ENCODE measurements around the gene KLHL22.
"Not testable (repeated sequence)": the region's sequence is repeated elsewhere in the genome, so short reads cannot be mapped to it uniquely, and the experiment has no call there.

DNA sequence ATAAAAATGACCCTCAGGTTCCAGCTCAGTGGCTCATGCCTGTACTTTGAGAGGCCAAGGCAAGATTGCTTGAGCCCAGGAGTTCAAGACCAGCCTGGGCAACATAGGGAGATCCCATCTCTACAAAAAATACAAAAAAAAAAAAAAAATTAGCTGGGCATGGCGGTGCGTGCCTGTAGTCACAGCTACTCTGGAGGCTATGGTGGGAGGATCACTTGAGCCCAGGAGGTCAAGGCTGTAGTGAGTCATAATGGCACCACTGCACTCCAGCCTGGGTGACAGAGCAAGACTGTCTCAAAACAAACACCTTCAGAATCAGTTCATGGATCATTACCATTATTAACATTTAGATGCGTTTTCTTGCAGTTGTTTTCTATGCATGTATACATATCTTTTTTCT is 86.2 kb downstream of the KLHL22 start:
- TF ChIP-seq CTCF, POLR2A (IDR thresholded peaks at IDR 0.05): not testable (repeated sequence)
